Stimulated activated memory B cell treated with anti-CD40 and anti-IgM and Interleukin-4, amounts not matched to agents 10 μg/mL and 1 μg/mL and 100 μg/mL, for 72 hours (primary cell): ENCODE results near the gene ACP6.
A peak's percentile ranks its signal among the peaks of the same experiment; 100 is the strongest.

Experiments
- ATAC-seq: fragments of 150-1000 bp; cut with Tn5 transposase; 2 replicates; pipeline ENCODE4 v1.10.0; 2021
- H3K27ac Mint-ChIP-seq: one replicate; pipeline ENCODE4 v1.8.0; 2022; ENCODE audit warnings: mild to moderate bottlenecking, mixed read lengths
- H3K27me3 Mint-ChIP-seq: one replicate; pipeline ENCODE4 v1.8.0; 2022; ENCODE audit warnings: mixed read lengths
- H3K36me3 Mint-ChIP-seq: one replicate; pipeline ENCODE4 v1.8.0; 2022; ENCODE audit warnings: mixed read lengths
- H3K4me1 Mint-ChIP-seq: one replicate; pipeline ENCODE4 v1.8.0; 2022; ENCODE audit warnings: mixed read lengths
- H3K4me3 Mint-ChIP-seq: one replicate; pipeline ENCODE4 v1.8.0; 2022; ENCODE audit warnings: mild to moderate bottlenecking, moderate library complexity, mixed read lengths
- H3K9me3 Mint-ChIP-seq: one replicate; pipeline ENCODE4 v1.8.0; 2022; ENCODE audit warnings: mixed read lengths

Gene ACP6

GRCh38 chr1:147669469-147670318, 630 bp downstream of the ACP6 start:
- Mint-ChIP-seq H3K27ac (peak overlapping the region; percentile 80), H3K27me3 (peaks cover 22% of the 10 kb centered on the region), H3K36me3 (no peaks in the 10 kb centered on the region), H3K9me3 (no peaks in the 10 kb centered on the region), H3K4me3 (peak overlapping the region; percentile 96), H3K4me1 (peaks cover 20% of the 10 kb centered on the region)
- ATAC-seq: peak; percentile 63

DNA sequence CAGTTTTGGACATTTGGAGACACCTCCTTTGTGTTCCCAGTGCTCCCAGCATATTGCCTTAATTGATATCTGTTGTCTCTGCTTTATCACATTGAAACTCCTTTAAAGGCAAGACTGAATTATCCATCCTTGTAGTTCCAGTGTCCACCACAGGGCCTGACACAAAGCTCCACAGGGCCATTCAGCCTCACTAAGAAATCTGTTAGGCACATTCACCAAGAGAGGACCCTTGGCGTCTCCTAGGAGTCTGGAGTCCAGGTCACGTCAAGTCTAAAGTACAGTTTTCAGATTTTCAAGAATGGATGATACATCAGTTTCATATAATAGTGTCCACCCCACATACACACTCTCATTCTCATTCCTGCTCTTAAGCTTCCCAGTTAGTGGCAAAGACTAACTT, 4.8 kb downstream of the ACP6 start:
- Mint-ChIP-seq H3K4me1 (peaks cover 15% of the 10 kb centered on the region), H3K36me3 (peaks cover 16% of the 10 kb centered on the region), H3K9me3 (no peaks in the 10 kb centered on the region), H3K4me3 (no peak overlapping the region), H3K27me3 (no peaks in the 10 kb centered on the region), H3K27ac (no peak overlapping the region)
- no peak for ATAC-seq

- Mint-ChIP-seq H3K9me3 (no peaks in the 10 kb centered on the region), H3K27ac (no peak overlapping the region), H3K4me1 (peaks cover 9% of the 10 kb centered on the region), H3K36me3 (peaks cover 16% of the 10 kb centered on the region), H3K4me3 (no peak overlapping the region), H3K27me3 (no peaks in the 10 kb centered on the region)
- no peak for ATAC-seq
Observed at GRCh38 chr1:147664206-147664605, 6.1 kb downstream of the ACP6 start.

DNA sequence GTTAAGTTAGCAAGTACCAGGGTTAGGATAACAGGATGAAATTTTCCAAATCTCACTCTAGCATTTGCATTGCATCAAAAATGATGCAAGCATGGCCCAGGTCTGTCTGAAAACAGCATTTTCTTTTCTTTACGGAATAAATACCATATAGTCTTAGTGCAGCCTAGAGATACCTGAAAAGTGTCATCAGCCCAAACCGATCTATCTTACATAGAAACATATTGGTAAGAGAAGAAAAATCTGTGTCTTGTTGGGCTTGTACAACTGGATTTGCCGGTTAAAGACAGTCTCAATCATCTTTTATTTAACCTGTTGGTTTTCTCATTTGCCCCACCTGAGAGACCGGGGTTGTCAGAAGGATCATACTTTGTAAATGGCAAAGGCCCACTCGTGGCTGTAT, 15.8 kb downstream of the ACP6 start:
- peaks cover 29% of the 10 kb centered on the region for H3K36me3 Mint-ChIP-seq
- no peak for ATAC-seq
- H3K4me1 Mint-ChIP-seq: no peaks in the 10 kb centered on the region
- H3K4me3 Mint-ChIP-seq: no peak overlapping the region
- no peaks in the 10 kb centered on the region for H3K9me3 Mint-ChIP-seq
- H3K27me3 Mint-ChIP-seq: no peaks in the 10 kb centered on the region
- no peak overlapping the region for H3K27ac Mint-ChIP-seq

GRCh38 chr1:147652306-147652705, 18.0 kb downstream of the ACP6 start:
- H3K36me3 Mint-ChIP-seq: peaks cover 25% of the 10 kb centered on the region
- no peaks in the 10 kb centered on the region for H3K9me3 Mint-ChIP-seq
- no peaks in the 10 kb centered on the region for H3K4me1 Mint-ChIP-seq
- H3K27me3 Mint-ChIP-seq: no peaks in the 10 kb centered on the region
- ATAC-seq: no peak
- H3K27ac Mint-ChIP-seq: no peak overlapping the region
- H3K4me3 Mint-ChIP-seq: no peak overlapping the region

- Mint-ChIP-seq H3K9me3 (no peaks in the 10 kb centered on the region), H3K36me3 (peaks cover 25% of the 10 kb centered on the region), H3K4me3 (no peak overlapping the region), H3K27me3 (no peaks in the 10 kb centered on the region), H3K4me1 (no peaks in the 10 kb centered on the region), H3K27ac (no peak overlapping the region)
- ATAC-seq: no peak
Observed at GRCh38 chr1:147651466-147651865, 18.9 kb downstream of the ACP6 start.

- no peak for ATAC-seq
- Mint-ChIP-seq H3K27ac (no peak overlapping the region), H3K4me1 (no peaks in the 10 kb centered on the region), H3K4me3 (no peak overlapping the region), H3K36me3 (peaks cover 39% of the 10 kb centered on the region), H3K9me3 (no peaks in the 10 kb centered on the region), H3K27me3 (no peaks in the 10 kb centered on the region)
Observed at GRCh38 chr1:147648933-147649332, 21.4 kb downstream of the ACP6 start.

- no peak for ATAC-seq
- no peak overlapping the region for H3K27ac Mint-ChIP-seq
- H3K36me3 Mint-ChIP-seq: peaks cover 43% of the 10 kb centered on the region
- H3K27me3 Mint-ChIP-seq: no peaks in the 10 kb centered on the region
- H3K4me1 Mint-ChIP-seq: no peaks in the 10 kb centered on the region
- H3K9me3 Mint-ChIP-seq: no peaks in the 10 kb centered on the region
- H3K4me3 Mint-ChIP-seq: no peak overlapping the region
Observed at GRCh38 chr1:147647796-147648633, 22.3 kb downstream of the ACP6 start.

DNA sequence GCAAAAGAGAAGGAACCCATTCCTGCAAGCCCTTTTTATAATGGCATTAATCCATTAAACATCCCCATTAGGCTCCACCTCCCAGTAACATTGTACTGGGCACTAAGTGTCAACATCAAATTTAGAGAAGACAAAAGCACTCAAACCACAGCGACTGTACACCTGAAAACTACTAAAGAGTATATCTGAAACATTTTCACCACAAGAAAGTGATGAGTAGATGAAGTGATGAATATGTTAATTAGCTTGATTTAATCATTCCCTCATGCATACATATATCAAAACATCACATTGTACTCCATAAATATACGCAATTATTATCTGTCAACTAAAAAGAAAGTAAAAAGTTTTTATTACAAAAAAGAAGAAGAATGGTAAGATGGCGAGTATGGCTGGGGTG, 26.4 kb downstream of the ACP6 start:
- H3K4me1 Mint-ChIP-seq: peaks cover 9% of the 10 kb centered on the region
- no peaks in the 10 kb centered on the region for H3K9me3 Mint-ChIP-seq
- ATAC-seq: no peak
- H3K27me3 Mint-ChIP-seq: no peaks in the 10 kb centered on the region
- peaks cover 41% of the 10 kb centered on the region for H3K36me3 Mint-ChIP-seq
- H3K4me3 Mint-ChIP-seq: no peak overlapping the region
- H3K27ac Mint-ChIP-seq: no peak overlapping the region

DNA sequence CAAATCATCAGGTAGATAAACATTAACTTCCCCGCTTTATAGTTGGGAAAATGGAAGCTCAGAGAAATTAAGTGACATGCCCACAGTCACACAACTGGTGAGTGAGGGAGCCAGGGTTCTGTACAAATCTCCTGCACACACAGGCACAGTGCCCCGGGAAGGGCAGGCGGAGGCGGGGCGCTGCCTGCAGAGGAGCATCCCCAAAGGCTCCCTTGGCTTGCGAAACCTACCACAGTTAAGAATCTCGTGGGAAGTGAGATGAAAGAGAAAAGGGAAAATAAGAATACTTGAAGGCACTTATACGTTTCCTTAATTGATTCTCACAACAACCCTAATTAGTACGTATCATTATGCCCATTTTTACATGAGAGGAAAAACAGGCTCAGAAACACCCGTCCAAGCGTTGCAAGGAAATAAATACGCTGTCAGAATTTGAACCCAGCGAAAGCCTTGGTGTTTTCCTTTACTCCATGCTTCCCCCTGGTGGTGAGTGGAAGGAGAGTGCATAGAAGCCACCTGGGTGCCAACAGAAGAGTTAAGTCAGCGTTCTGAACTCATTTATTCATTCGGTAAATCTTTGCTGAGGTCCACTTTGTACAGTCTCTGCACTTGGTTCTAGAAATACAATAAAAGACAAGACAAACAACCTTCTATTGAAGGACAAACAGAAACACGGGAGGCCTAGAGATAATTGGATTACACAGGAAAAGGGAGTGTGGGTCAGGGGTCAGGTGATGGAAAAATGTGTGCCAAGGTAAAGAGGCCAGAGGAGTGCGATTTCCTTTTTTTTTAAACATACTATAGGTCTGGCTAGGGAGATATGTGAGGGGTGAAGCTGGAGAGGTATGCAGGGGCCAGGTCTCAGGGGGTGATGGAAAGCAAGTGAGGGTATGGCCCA, 28.4 kb downstream of the ACP6 start:
- ATAC-seq: no peak
- no peaks in the 10 kb centered on the region for H3K27me3 Mint-ChIP-seq
- peaks cover 9% of the 10 kb centered on the region for H3K4me1 Mint-ChIP-seq
- peaks cover 41% of the 10 kb centered on the region for H3K36me3 Mint-ChIP-seq
- no peak overlapping the region for H3K4me3 Mint-ChIP-seq
- no peaks in the 10 kb centered on the region for H3K9me3 Mint-ChIP-seq
- no peak overlapping the region for H3K27ac Mint-ChIP-seq

- H3K27me3 Mint-ChIP-seq: no peaks in the 10 kb centered on the region
- peaks cover 43% of the 10 kb centered on the region for H3K36me3 Mint-ChIP-seq
- H3K4me1 Mint-ChIP-seq: peaks cover 9% of the 10 kb centered on the region
- no peak for ATAC-seq
- H3K27ac Mint-ChIP-seq: no peak overlapping the region
- H3K9me3 Mint-ChIP-seq: no peaks in the 10 kb centered on the region
- H3K4me3 Mint-ChIP-seq: no peak overlapping the region
Observed at GRCh38 chr1:147641291-147641690, 29.0 kb downstream of the ACP6 start.

DNA sequence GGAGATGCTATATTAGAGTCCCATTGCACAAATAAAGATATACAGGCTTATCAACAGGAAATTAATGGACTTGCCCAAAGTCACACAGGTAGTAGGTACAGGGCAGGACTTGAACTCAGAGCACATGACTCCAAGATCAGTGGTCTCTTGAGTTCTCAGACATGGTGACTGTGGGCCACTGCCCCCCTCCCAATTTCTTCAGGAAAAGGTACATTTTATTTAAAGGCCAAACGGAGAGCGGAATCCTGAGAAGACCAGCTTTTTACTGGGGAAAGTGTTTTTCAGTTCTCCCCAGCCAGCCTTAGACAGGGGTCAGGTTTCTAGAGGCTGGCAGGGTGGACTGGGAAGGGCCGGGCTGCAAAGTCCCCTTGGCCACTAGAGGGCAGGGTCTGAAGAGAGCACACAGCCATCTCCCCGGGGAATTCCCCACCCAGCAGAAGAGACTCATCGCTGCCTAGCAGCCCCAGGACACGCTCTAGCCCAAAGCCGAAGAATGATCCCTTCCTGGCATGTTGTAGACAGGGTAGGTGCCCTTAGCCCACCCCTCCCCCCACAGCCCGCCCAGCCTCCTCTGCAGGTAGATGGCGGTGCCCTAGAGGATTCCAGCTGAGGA, 29.7 kb downstream of the ACP6 start:
- H3K9me3 Mint-ChIP-seq: no peaks in the 10 kb centered on the region
- H3K36me3 Mint-ChIP-seq: peaks cover 44% of the 10 kb centered on the region
- H3K27ac Mint-ChIP-seq: no peak overlapping the region
- peaks cover 9% of the 10 kb centered on the region for H3K4me1 Mint-ChIP-seq
- peak; percentile 85 for ATAC-seq
- H3K27me3 Mint-ChIP-seq: no peaks in the 10 kb centered on the region
- H3K4me3 Mint-ChIP-seq: no peak overlapping the region

- no peaks in the 10 kb centered on the region for H3K4me1 Mint-ChIP-seq
Observed at GRCh38 chr1:147636314-147636713, 34.0 kb downstream of the ACP6 start.

DNA sequence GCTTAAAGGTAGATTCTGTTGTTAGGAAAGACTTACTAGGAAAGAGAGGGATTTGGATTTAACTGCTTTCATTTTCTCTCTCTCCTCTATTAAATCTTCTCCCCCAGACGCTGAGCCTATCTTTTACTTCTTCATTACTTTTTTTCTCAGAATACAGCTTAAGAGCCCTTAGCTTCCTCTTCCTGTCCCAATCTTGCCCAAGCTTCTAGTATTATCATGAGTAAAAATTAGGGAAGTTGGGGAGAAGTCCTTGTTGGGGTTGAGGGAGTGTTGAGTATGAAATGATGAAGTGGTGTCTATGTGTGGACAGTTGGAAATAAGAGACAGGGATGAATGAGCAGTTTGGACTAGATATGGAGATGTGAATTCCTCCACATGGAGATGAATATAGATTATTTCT, 35.0 kb downstream of the ACP6 start:
- ATAC-seq: no peak
- peaks cover 32% of the 10 kb centered on the region for H3K36me3 Mint-ChIP-seq
- H3K9me3 Mint-ChIP-seq: no peaks in the 10 kb centered on the region
- H3K4me3 Mint-ChIP-seq: no peak overlapping the region
- no peak overlapping the region for H3K27ac Mint-ChIP-seq
- H3K4me1 Mint-ChIP-seq: no peaks in the 10 kb centered on the region
- H3K27me3 Mint-ChIP-seq: no peaks in the 10 kb centered on the region

More at GRCh38 chr1:147636314-147636713, 34.0 kb downstream of the ACP6 start:
- no peak for ATAC-seq
- Mint-ChIP-seq H3K27me3 (no peaks in the 10 kb centered on the region), H3K27ac (no peak overlapping the region), H3K36me3 (peaks cover 32% of the 10 kb centered on the region), H3K4me3 (no peak overlapping the region), H3K9me3 (no peaks in the 10 kb centered on the region)

DNA sequence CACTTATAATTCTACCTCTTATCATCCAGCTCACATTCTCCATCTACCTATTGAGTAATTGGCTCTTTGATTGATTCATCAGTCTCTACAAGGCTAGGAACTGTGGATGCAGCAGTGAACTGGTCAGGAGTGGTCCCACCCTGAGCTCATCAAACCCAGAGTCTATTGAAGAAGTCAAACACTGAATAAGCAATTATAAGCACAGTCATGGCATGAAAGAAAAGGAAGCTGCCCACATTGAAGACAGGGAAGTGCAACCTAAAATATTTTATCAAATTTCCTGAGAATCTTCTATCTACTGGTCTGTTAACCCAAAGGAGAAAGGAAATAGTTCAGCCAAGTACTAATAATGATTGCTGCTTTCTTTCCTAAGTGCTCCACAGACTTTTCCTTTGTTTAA, 35.7 kb downstream of the ACP6 start:
- H3K27me3 Mint-ChIP-seq: no peaks in the 10 kb centered on the region
- no peak overlapping the region for H3K4me3 Mint-ChIP-seq
- peaks cover 29% of the 10 kb centered on the region for H3K36me3 Mint-ChIP-seq
- ATAC-seq: no peak
- no peaks in the 10 kb centered on the region for H3K4me1 Mint-ChIP-seq
- H3K27ac Mint-ChIP-seq: no peak overlapping the region
- no peaks in the 10 kb centered on the region for H3K9me3 Mint-ChIP-seq
